MCF 10A (cell line): Measurements from ENCODE around the gene CAPZB. TPM values are rescaled to one million over a fixed set of nuclear protein-coding genes. Genes with fewer than 3 reads are reported as not detected.

ENCODE experiments used
- BruUV-seq: library from RNA; stranded (reverse); fragments of 400-500 nt; replicated peaks from 2 replicates; lab custom pipeline; 2021; lab: Mats Ljungman, UMichigan
- CTCF ChIA-PET: fragments of 300-600 bp; sonication (Branson Sonifier 250); formaldehyde crosslinking; extraction: SDS; loops from one replicate; lab custom pipeline; 2021; ENCODE audit warnings: antibody characterized with exemption, inconsistent platforms; lab: Yijun Ruan, JAX
- POLR2A ChIA-PET: fragments of 300-600, 350-650 bp; sonication (Branson Sonifier 250); formaldehyde crosslinking; extraction: SDS; loops from one replicate; lab custom pipeline; 2020; ENCODE audit warnings: antibody characterized with exemption, inconsistent platforms; lab: Yijun Ruan, JAX
- DNase-seq: peaks from one replicate; pipeline ENCODE4 v3.0.0-alpha.2; 2018; ENCODE audit not compliant: unreplicated experiment
- H3K27ac Mint-ChIP-seq: one replicate; pipeline ENCODE4 v1.8.0; 2022; ENCODE audit warnings: mild to moderate bottlenecking, low read depth, mixed read lengths; ENCODE audit not compliant: unreplicated experiment
- H3K27me3 Mint-ChIP-seq: one replicate; pipeline ENCODE4 v1.8.0; 2022; ENCODE audit warnings: mixed read lengths; ENCODE audit not compliant: insufficient read depth, unreplicated experiment
- H3K36me3 Mint-ChIP-seq: one replicate; pipeline ENCODE4 v1.8.0; 2022; ENCODE audit warnings: mild to moderate bottlenecking, moderate library complexity, mixed read lengths; ENCODE audit not compliant: insufficient read depth, unreplicated experiment
- H3K4me1 Mint-ChIP-seq: one replicate; pipeline ENCODE4 v1.8.0; 2022; ENCODE audit warnings: mixed read lengths; ENCODE audit not compliant: insufficient read depth, unreplicated experiment
- H3K4me3 Mint-ChIP-seq: one replicate; pipeline ENCODE4 v1.8.0; 2022; ENCODE audit warnings: mild to moderate bottlenecking, moderate library complexity, mixed read lengths; ENCODE audit not compliant: unreplicated experiment
- H3K9me3 Mint-ChIP-seq: one replicate; pipeline ENCODE4 v1.8.0; 2022; ENCODE audit warnings: mixed read lengths; ENCODE audit not compliant: unreplicated experiment
- CTCF ChIP-seq: fragments of 200-600 bp; IDR thresholded peaks from one replicate; pipeline ENCODE4 v1.8.0; 2022; ENCODE audit warnings: antibody characterized with exemption, mild to moderate bottlenecking; ENCODE audit not compliant: unreplicated experiment
- intact Hi-C: fragments of 100-400 bp; cut with micrococcal nuclease; formaldehyde crosslinking; loops from 2 replicates; pipeline ENCODE4 v1.14.1; 2022
- total RNA-seq: library from RNA; stranded (reverse); gene quantifications from 2 replicates; pipeline ENCODE4 v1.2.3, GENCODE V29; 2022

Gene CAPZB
- total RNA-seq, 1 experiment from 2014 or later = 252 TPM

- intact Hi-C loops = no loop called here
- no peak for DNase-seq
- H3K9me3 Mint-ChIP-seq = no peaks in the 10 kb centered on the region
- no peaks in the 10 kb centered on the region for H3K27me3 Mint-ChIP-seq
- no peak for TF ChIP-seq CTCF
- peaks cover 6% of the 10 kb centered on the region for H3K4me1 Mint-ChIP-seq
- H3K4me3 Mint-ChIP-seq = no peak overlapping the region
- no TSS peak for BruUV-seq
- no peak overlapping the region for H3K27ac Mint-ChIP-seq
- ChIA-PET CTCF (interaction anchor here (0.5 to 1.1 kb wide), 5 partner anchors 9 to 293 kb away, joined by 3 read pairs; no protein-coding TSS in a partner anchor), POLR2A (no interaction called here)
- H3K36me3 Mint-ChIP-seq = peaks cover 32% of the 10 kb centered on the region
Observed at GRCh38 chr1:19413999-19414398, 71.3 kb downstream of the CAPZB start.

- no TSS peak for BruUV-seq
- no peak overlapping the region for H3K4me3 Mint-ChIP-seq
- TF ChIP-seq CTCF = no peak
- H3K9me3 Mint-ChIP-seq = no peaks in the 10 kb centered on the region
- no peak overlapping the region for H3K27ac Mint-ChIP-seq
- no peak for DNase-seq
- H3K27me3 Mint-ChIP-seq = no peaks in the 10 kb centered on the region
- CTCF ChIA-PET = interaction anchor here (0.6 to 0.9 kb wide), 3 partner anchors 22 to 230 kb away, joined by 3 to 4 read pairs (median 3); no protein-coding TSS in a partner anchor
- H3K4me1 Mint-ChIP-seq = peaks cover 6% of the 10 kb centered on the region
- POLR2A ChIA-PET = interaction anchor here (0.7 kb wide), 1 partner anchor 46 kb away, joined by 3 read pairs; no protein-coding TSS in a partner anchor
- H3K36me3 Mint-ChIP-seq = peaks cover 19% of the 10 kb centered on the region
- intact Hi-C loops = no loop called here
Observed at GRCh38 chr1:19412654-19413053, 72.7 kb downstream of the CAPZB start.

- Mint-ChIP-seq H3K4me3 (no peak overlapping the region), H3K27ac (no peak overlapping the region)
- CTCF ChIA-PET = no interaction called here
Observed at GRCh38 chr1:19411612-19412011, 73.7 kb downstream of the CAPZB start.

GRCh38 chr1:19410393-19410792 is 74.9 kb downstream of the CAPZB start:
- BruUV-seq = no TSS peak
- H3K27ac Mint-ChIP-seq = no peak overlapping the region
- no peaks in the 10 kb centered on the region for H3K9me3 Mint-ChIP-seq
- no peak for DNase-seq
- TF ChIP-seq CTCF = no peak
- POLR2A ChIA-PET = interaction anchor here (0.9 kb wide), 1 partner anchor 11 kb away, joined by 3 read pairs; no protein-coding TSS in a partner anchor
- H3K4me1 Mint-ChIP-seq = peaks cover 6% of the 10 kb centered on the region
- no peak overlapping the region for H3K4me3 Mint-ChIP-seq
- H3K36me3 Mint-ChIP-seq = peaks cover 17% of the 10 kb centered on the region
- CTCF ChIA-PET = interaction anchor here (1.2 kb wide), 1 partner anchor 20 kb away, joined by 3 read pairs; no protein-coding TSS in a partner anchor
- intact Hi-C loops = no loop called here
- H3K27me3 Mint-ChIP-seq = no peaks in the 10 kb centered on the region

More at GRCh38 chr1:19411612-19412011, 73.7 kb downstream of the CAPZB start:
- DNase-seq = no peak
- POLR2A ChIA-PET = interaction anchor here (0.6 kb wide), 1 partner anchor 16 kb away, joined by 3 read pairs; no protein-coding TSS in a partner anchor
- Mint-ChIP-seq H3K27me3 (no peaks in the 10 kb centered on the region), H3K4me1 (peaks cover 6% of the 10 kb centered on the region), H3K36me3 (peaks cover 12% of the 10 kb centered on the region), H3K9me3 (no peaks in the 10 kb centered on the region)
- no TSS peak for BruUV-seq
- TF ChIP-seq CTCF = no peak
- intact Hi-C loops = no loop called here
